Measurements from ENCODE around the gene DNAJC4. TPM values are rescaled to one million over a fixed set of nuclear protein-coding genes. Genes with fewer than 3 reads are reported as not detected.

Gene DNAJC4
- total and polyA plus RNA-seq, 2 of the 8 experiments (the other 6 are each of a cell fraction or from before 2014, with no cell fraction given), result 14.6 to 31.0 TPM

DNA sequence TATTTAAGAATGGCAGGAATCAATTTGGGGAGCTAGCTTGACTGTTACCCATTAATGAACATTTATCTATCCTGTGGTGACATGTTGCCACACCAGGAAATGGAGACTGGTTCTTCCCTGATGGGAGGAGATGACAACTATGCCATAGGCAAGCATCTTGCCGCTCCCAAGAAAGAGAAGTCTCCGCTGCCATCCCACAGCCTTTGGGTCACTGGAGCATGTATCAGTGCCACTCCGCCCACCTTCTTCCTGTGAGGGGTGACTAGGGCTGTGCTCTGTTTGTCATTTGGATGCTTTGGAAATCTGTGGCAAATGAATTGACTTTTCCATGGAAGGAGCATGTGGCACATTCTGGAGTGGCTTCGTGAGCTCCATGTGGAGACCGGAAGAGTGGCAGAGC is 37.9 kb upstream of the DNAJC4 start:
- POLR2A ChIA-PET (ENCODE audit: partially characterized antibody), result interaction anchor here (0.6 to 12.4 kb wide), 5 partner anchors 14 to 112 kb away, joined by 3 to 186 read pairs (median 4); partner anchors contain the start of genes ESRRA and FERMT3

More for the DNA sequence above, 37.9 kb upstream of the DNAJC4 start:
- no peaks in the 10 kb centered on the region for H3K27me3 ChIP-seq (replicated peaks in 1 of 4; ENCODE audit: control insufficient read depth in 3 of 4, extremely low read depth in 1 of 4, insufficient read depth in 3 of 4, low read length in 3 of 4)
- no peak overlapping the region for H4K5ac ChIP-seq (ENCODE audit: insufficient read length, low read depth, low read length)
- H3K4me3 ChIP-seq (ENCODE audit: extremely low read depth in 1 of 4, insufficient read depth in 2 of 4, low read depth in 3 of 4, low read length in 4 of 4), result no peak overlapping the region
- H2BK5ac ChIP-seq (ENCODE audit: low read depth, low read length), result no peak overlapping the region
- no peak overlapping the region for H2BK15ac ChIP-seq (ENCODE audit: low read length)
- H3K9me3 ChIP-seq (ENCODE audit: insufficient read depth in 2 of 2, low read depth in 1 of 2, low read length in 1 of 2), result no peaks in the 10 kb centered on the region
- CTCF ChIA-PET (ENCODE audit: partially characterized antibody), result interaction anchor here (1.4 to 4.0 kb wide), 3 partner anchors 13 to 51 kb away, joined by 3 to 30 read pairs (median 5); partner anchors contain the start of gene FERMT3
- H3K79me1 ChIP-seq (ENCODE audit: low read depth, low read length), result peaks cover 11% of the 10 kb centered on the region
- no peak overlapping the region for H2AFZ ChIP-seq (ENCODE audit: low read length)
- H3K36me3 ChIP-seq (ENCODE audit: control insufficient read depth in 2 of 4, insufficient read depth in 4 of 4, low read length in 3 of 4), result peaks cover 32 to 61% (median 50%) of the 10 kb centered on the region in 4 experiments
- peaks cover 18 to 28% of the 10 kb centered on the region in 2 experiments for H4K20me1 ChIP-seq (replicated peaks in 1 of 2; ENCODE audit: control insufficient read depth in 1 of 2, insufficient read depth in 2 of 2, low read length in 2 of 2)
- no peak overlapping the region for H3K9ac ChIP-seq (replicated peaks in 1 of 4; ENCODE audit: extremely low read depth in 1 of 4, low read depth in 3 of 4, low read length in 3 of 4)
- no peak overlapping the region for H4K8ac ChIP-seq (ENCODE audit: extremely low read depth, insufficient read depth, low read length)
- H2BK120ac ChIP-seq (replicated peaks; ENCODE audit: low read depth, low read length), result no peak overlapping the region
- no peak overlapping the region for H3K4ac ChIP-seq (replicated peaks; ENCODE audit: insufficient read length, low read depth, low read length)
- no peak overlapping the region for H3K56ac ChIP-seq (replicated peaks; ENCODE audit: insufficient read length, low read depth, low read length)
- no peak overlapping the region for H2BK20ac ChIP-seq (ENCODE audit: low read length)
- no peak overlapping the region for H4K91ac ChIP-seq (replicated peaks; ENCODE audit: insufficient read length, low read length)
- WGBS, 2 experiments (ENCODE audit: extremely low coverage in 1 of 2, insufficient coverage in 1 of 2, insufficient read length in 1 of 2, insufficient replicate concordance in 2 of 2, low coverage in 1 of 2, low lambda C conversion rate in 2 of 2, missing lambda C conversion rate in 1 of 2), result 94% methylated on average over 5 of the region's 5 CpGs; no CpG with 5 or more reads in 1 of the 2 experiments
- H3K14ac ChIP-seq (ENCODE audit: insufficient read length), result no peak overlapping the region
- no peaks in the 10 kb centered on the region for H3K23me2 ChIP-seq (ENCODE audit: low read depth, low read length)
- H3K4me1 ChIP-seq (replicated peaks in 1 of 4; ENCODE audit: control insufficient read depth in 3 of 4, insufficient read depth in 4 of 4, low read length in 3 of 4), result peaks cover 0 to 2% (median 0%) of the 10 kb centered on the region in 4 experiments; a peak in 1 of 7 replicates
- H3K18ac ChIP-seq (ENCODE audit: extremely low read depth, low read length), result no peak overlapping the region
- no peak overlapping the region for H3K4me2 ChIP-seq (ENCODE audit: insufficient read depth in 1 of 2, low read depth in 2 of 2, low read length in 2 of 2)
- no peak overlapping the region for H3K23ac ChIP-seq (ENCODE audit: insufficient read length)
- no peak overlapping the region for H2AK5ac ChIP-seq (ENCODE audit: low read depth, low read length)
- no peak overlapping the region for H2BK12ac ChIP-seq (ENCODE audit: low read depth, low read length)
- no peak overlapping the region for H3K27ac ChIP-seq (ENCODE audit: low read depth, low read length)
- no peak for DNase-seq (ENCODE audit: low read depth in 1 of 2, low spot score in 2 of 2)
- no peak for FAIRE-seq
- peaks cover 12 to 15% of the 10 kb centered on the region in 2 experiments for H3K79me2 ChIP-seq (ENCODE audit: control insufficient read depth in 1 of 2, insufficient read depth in 2 of 2, low read length in 2 of 2)

Measured in H1 (cell line).